Gastroesophageal sphincter (tissue), 4 donors: ENCODE results near the gene ZC3H18. TPM values are rescaled to one million over a fixed set of nuclear protein-coding genes. Genes with fewer than 3 reads are reported as not detected.

Experiments used
- ATAC-seq: fragments of 150-250 bp; one replicate; pipeline ENCODE4 v1.9.1; 2016; ENCODE audit warnings: mild to moderate bottlenecking, moderate library complexity
- H3K27ac ChIP-seq, 4 donors: fragments of 200-600 bp; sonication (generic) in 3 of 4; 1 replicate in 3 of 4; 2 replicates in 1 of 4; pipeline ENCODE4 v1.5.1; 2016 to 2019
- H3K27me3 ChIP-seq: fragments of 200-600 bp; sonication (generic); one replicate; pipeline ENCODE4 v1.5.1; 2019
- H3K36me3 ChIP-seq, 2 donors: fragments of 200-600 bp; sonication (generic); one replicate each; pipeline ENCODE4 v1.5.1; 2019; ENCODE audit warnings: control low read depth in 1 of 2
- H3K4me1 ChIP-seq, 3 donors: fragments of 200-600 bp; sonication (generic); 1 replicate in 2 of 3; 2 replicates in 1 of 3; pipeline ENCODE4 v1.5.1; 2016 to 2019; ENCODE audit warnings: control low read depth in 2 of 3
- H3K4me3 ChIP-seq, 2 donors: fragments of 200-600 bp; sonication (generic); one replicate each; pipeline ENCODE4 v1.5.1; 2019; ENCODE audit warnings: mild to moderate bottlenecking in 1 of 2, moderate library complexity in 1 of 2
- H3K9me3 ChIP-seq, 3 donors: fragments of 200-600 bp; sonication (generic); one replicate each; pipeline ENCODE4 v1.5.1; 2017 to 2019; ENCODE audit warnings: control low read depth in 2 of 3
- CTCF ChIP-seq, 4 experiments: fragments of 200-600 bp in 2 of 4; fragments of 450-650 bp in 2 of 4; sonication (generic) in 1 of 4; IDR thresholded peaks; one replicate each; pipeline ENCODE4 v1.5.1; 2017 to 2019; ENCODE audit warnings: antibody characterized with exemption in 4 of 4, mild to moderate bottlenecking in 2 of 4, moderate library complexity in 2 of 4
- EP300 ChIP-seq: sonication (generic); formaldehyde crosslinking; IDR thresholded peaks from one replicate; pipeline ENCODE4 v1.6.1; 2017; ENCODE audit warnings: antibody characterized with exemption, mild to moderate bottlenecking
- POLR2A ChIP-seq, 2 donors: fragments of 450-650 bp; IDR thresholded peaks; one replicate each; pipeline ENCODE4 v1.6.1; 2017; ENCODE audit warnings: antibody characterized with exemption in 2 of 2, mild to moderate bottlenecking in 2 of 2, moderate library complexity in 1 of 2
- POLR2AphosphoS5 ChIP-seq: sonication (generic); formaldehyde crosslinking; IDR thresholded peaks from one replicate; pipeline ENCODE4 v1.6.1; 2017; ENCODE audit warnings: antibody characterized with exemption
- WGBS, 2 donors: methylation state at CpG; one replicate each; pipeline ENCODE4 v1.1.5; 2018; ENCODE audit warnings: low coverage in 1 of 2; 5-methylcytosine and 5-hydroxymethylcytosine counted together
- total RNA-seq, 4 donors: library from RNA; depleted of rRNA; stranded (reverse); fragments of >200 nt; gene quantifications; one replicate each; pipeline ENCODE4 v1.1.0, GENCODE V29; 2016

Gene ZC3H18
- total RNA-seq, 4 donors from 2014 or later = 15.8 to 40.6 (median 23.3) TPM

GRCh38 chr16:88662222-88662842 lies 92.1 kb downstream of the ZC3H18 start:
- Histone ChIP-seq H3K36me3 (peaks cover 0 to 13% of the 10 kb centered on the region in 2 donors), H3K4me1 (peaks cover 0 to 30% (median 11%) of the 10 kb centered on the region in 3 donors), H3K9me3 (no peaks in the 10 kb centered on the region), H3K4me3 (peak overlapping the region; percentile 74 to 81), H3K27ac (peak overlapping the region; percentile 62 to 91 (median 88)), H3K27me3 (no peaks in the 10 kb centered on the region)
- ATAC-seq = no peak
- 0 to 17% methylated on average over 4 to 6 of the region's 49 CpGs for WGBS, 2 donors
- TF ChIP-seq POLR2A (IDR thresholded peaks at IDR 0.05) (no peak), EP300 (no peak), CTCF (IDR thresholded peaks at IDR 0.05) (no peak), POLR2AphosphoS5 (no peak)

DNA sequence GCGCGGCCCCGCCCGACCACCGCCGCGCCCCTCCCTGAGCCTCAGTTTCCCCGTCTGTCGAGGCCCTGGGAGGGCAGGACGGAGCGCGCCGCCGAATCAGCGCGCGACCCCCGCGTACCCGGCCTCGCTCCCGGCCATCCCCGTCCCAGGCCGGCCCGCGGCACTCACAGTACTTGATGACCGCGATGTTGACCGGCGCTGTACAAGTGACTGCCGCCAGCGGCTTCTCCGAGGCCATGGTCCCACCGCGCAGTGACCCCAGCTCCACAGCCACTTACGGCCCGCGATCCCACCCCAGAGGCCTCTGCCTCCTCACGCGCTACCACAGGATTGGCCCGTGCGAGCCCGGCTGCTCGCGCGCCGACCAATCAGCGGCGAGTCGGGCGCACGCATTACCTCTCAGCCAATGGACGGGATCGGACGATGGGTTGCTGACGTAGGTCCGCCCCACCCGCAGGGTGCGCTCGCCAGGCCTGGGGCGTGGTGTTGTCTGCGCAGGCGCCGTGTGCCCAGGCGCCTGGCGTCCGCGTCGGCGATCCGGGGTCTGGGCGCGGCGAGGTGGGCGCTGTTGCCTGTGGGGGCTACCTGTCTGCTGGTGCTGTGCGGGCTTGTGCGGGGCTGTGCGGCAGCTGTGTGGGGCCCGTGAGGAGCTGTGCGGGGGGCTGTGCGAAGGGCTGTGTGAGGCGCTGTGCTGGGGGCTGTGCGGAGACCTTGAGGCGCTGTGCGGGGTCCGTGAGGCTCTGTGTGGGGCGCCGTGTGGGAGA lies 92.8 kb downstream of the ZC3H18 start, which contains the start of gene MVD:
Gene MVD, minus strand, starts transcription at position 249 of the 764 bp plus-strand sequence. Its CDS starts 11 bp downstream, at position 238.
- peak in 2 of 4 experiments; percentile 19 to 26 for TF ChIP-seq CTCF (IDR thresholded peaks at IDR 0.05)
- TF ChIP-seq POLR2A (IDR thresholded peaks at IDR 0.05) = peak; percentile 70 to 84
- TF ChIP-seq EP300 = no peak
- TF ChIP-seq POLR2AphosphoS5 = peak; percentile 79
- WGBS, 2 donors = no CpG with 5 or more reads among the region's 88 CpGs
- Histone ChIP-seq H3K27me3 (no peaks in the 10 kb centered on the region), H3K27ac (peak within 1 kb of the TSS; percentile 62 to 91 (median 88)), H3K4me3 (peak within 1 kb of the TSS; percentile 74 to 81), H3K4me1 (peaks cover 0 to 30% (median 11%) of the 10 kb centered on the region in 3 donors), H3K9me3 (no peaks in the 10 kb centered on the region), H3K36me3 (peaks cover 0 to 6% of the 10 kb centered on the region in 2 donors)
- peak; percentile 99 for ATAC-seq

DNA sequence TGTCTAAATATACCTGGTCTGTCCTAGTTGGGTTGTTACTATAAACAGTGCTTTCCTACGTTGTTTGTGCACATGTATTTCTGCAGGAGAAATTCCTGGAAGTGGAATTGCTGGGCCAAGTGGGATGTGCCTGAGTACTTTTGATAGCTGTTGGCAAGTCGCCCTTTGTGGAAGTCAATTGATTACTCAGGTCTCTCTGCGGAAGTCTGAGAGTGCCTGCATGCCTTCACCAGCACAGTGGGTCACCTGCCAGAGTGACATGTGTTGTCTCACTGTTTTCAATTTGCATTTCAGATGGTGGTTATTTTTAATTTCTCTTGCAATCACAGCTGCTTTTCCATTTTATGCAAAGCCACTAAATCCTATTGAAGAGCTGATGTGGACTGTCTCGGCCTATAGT lies 94.9 kb downstream of the ZC3H18 start:
- H3K27me3 ChIP-seq = no peaks in the 10 kb centered on the region
- TF ChIP-seq POLR2A (IDR thresholded peaks at IDR 0.05) (no peak), CTCF (IDR thresholded peaks at IDR 0.05) (no peak), EP300 (no peak), POLR2AphosphoS5 (no peak)
- no peak overlapping the region for H3K4me3 ChIP-seq
- no peak for ATAC-seq
- no peak overlapping the region for H3K27ac ChIP-seq
- no peaks in the 10 kb centered on the region for H3K9me3 ChIP-seq
- H3K36me3 ChIP-seq = peaks cover 0 to 4% of the 10 kb centered on the region in 2 donors
- H3K4me1 ChIP-seq = peaks cover 0 to 30% (median 11%) of the 10 kb centered on the region in 3 donors
- WGBS, 2 donors = 70 to 74% methylated on average over 4 of the region's 4 CpGs

DNA sequence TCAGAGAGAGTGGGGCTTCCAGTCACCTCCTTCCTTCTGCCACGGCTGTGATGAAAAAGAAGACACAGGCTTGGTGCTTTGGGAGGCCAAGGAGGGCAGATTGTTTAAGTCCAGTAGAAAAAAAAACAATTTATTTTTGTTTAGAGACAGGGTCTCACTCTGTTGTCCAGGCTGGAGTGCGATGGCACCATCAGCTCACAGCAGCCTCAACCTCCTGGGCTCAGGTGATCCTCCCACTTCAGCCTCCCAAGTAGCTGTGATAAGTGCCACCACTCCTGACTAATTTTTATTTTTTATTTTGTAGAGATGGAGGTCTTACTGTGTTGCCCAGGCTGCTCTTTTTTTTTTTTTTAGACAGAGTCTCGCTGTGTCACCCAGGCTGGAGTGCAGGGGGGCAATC lies 95.4 kb downstream of the ZC3H18 start:
- ATAC-seq = no peak
- H3K27ac ChIP-seq = no peak overlapping the region
- H3K27me3 ChIP-seq = no peaks in the 10 kb centered on the region
- TF ChIP-seq EP300 (no peak), CTCF (IDR thresholded peaks at IDR 0.05) (no peak), POLR2AphosphoS5 (no peak), POLR2A (IDR thresholded peaks at IDR 0.05) (no peak)
- WGBS, 2 donors = 81 to 93% methylated on average over 2 to 3 of the region's 3 CpGs
- no peak overlapping the region for H3K4me3 ChIP-seq
- H3K4me1 ChIP-seq = peaks cover 0 to 30% (median 11%) of the 10 kb centered on the region in 3 donors
- no peaks in the 10 kb centered on the region for H3K9me3 ChIP-seq
- peaks cover 0 to 4% of the 10 kb centered on the region in 2 donors for H3K36me3 ChIP-seq
